GM23338 (cell line): ENCODE data around the gene POP4.

Source experiments
- CREB1 ChIP-seq: fragments of 250-450 bp; sonication (Bioruptor Pico); IDR thresholded peaks from 2 replicates; pipeline ENCODE4 v1.5.0; 2020; ENCODE audit warnings: low read depth, mild to moderate bottlenecking, moderate library complexity
- EZH2 ChIP-seq: fragments of 200-600 bp; sonication (generic); IDR thresholded peaks from one replicate; pipeline ENCODE4 v1.8.0; 2017; ENCODE audit warnings: antibody characterized with exemption, mild to moderate bottlenecking, low read depth; ENCODE audit not compliant: unreplicated experiment
- JUNB ChIP-seq: IDR thresholded peaks from one replicate; pipeline ENCODE4 v1.6.1; 2016; ENCODE audit warnings: antibody characterized with exemption; ENCODE audit not compliant: unreplicated experiment
- POLR2AphosphoS5 ChIP-seq: IDR thresholded peaks from 2 replicates; pipeline ENCODE4 v1.6.1; 2016; ENCODE audit warnings: antibody characterized with exemption, low read depth
- REST ChIP-seq: IDR thresholded peaks from one replicate; pipeline ENCODE4 v1.6.1; 2018; ENCODE audit warnings: antibody characterized with exemption; ENCODE audit not compliant: unreplicated experiment
- STAT1 ChIP-seq: IDR thresholded peaks from one replicate; pipeline ENCODE4 v1.6.1; 2016; ENCODE audit warnings: antibody characterized with exemption; ENCODE audit not compliant: unreplicated experiment
- TF ChIP-seq, protein P1 (sequence below), 2 experiments: fragments of 200-600 bp in 1 of 2; sonication (generic) in 1 of 2; conservative IDR thresholded peaks; 2 replicates each; pipeline versions ENCODE4 v1.5.1 to v1.6.1; 2016 to 2017; ENCODE audit warnings: antibody characterized with exemption in 2 of 2, low read depth in 2 of 2, mild to moderate bottlenecking in 2 of 2, moderate library complexity in 1 of 2

GRCh38 chr19:29598036-29598435 lies 8.0 kb upstream of the POP4 start:
- TF ChIP-seq, protein P1, sequence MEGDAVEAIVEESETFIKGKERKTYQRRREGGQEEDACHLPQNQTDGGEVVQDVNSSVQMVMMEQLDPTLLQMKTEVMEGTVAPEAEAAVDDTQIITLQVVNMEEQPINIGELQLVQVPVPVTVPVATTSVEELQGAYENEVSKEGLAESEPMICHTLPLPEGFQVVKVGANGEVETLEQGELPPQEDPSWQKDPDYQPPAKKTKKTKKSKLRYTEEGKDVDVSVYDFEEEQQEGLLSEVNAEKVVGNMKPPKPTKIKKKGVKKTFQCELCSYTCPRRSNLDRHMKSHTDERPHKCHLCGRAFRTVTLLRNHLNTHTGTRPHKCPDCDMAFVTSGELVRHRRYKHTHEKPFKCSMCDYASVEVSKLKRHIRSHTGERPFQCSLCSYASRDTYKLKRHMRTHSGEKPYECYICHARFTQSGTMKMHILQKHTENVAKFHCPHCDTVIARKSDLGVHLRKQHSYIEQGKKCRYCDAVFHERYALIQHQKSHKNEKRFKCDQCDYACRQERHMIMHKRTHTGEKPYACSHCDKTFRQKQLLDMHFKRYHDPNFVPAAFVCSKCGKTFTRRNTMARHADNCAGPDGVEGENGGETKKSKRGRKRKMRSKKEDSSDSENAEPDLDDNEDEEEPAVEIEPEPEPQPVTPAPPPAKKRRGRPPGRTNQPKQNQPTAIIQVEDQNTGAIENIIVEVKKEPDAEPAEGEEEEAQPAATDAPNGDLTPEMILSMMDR (conservative IDR thresholded peaks at IDR 0.05; ENCODE audit: low read depth in 2 of 2) = no peak
- TF ChIP-seq EZH2 (no peak), POLR2AphosphoS5 (no peak), STAT1 (no peak), CREB1 (CRISPR knock-in tag) (no peak), REST (no peak), JUNB (no peak)
